Measurements from ENCODE around the gene RFX7.
"Not testable (repeated sequence)": the region's sequence is repeated elsewhere in the genome, so short reads cannot be mapped to it uniquely, and the experiment has no call there.

RFX7 gene

GRCh38 chr15:56217341-56217740, 26.3 kb downstream of the RFX7 start:
- no peaks in the 10 kb centered on the region for H3K9me3 ChIP-seq (ENCODE audit: control insufficient read depth, insufficient read depth, low read length)
- H3K36me3 ChIP-seq (ENCODE audit: control insufficient read depth, insufficient read depth, low read length), result no peaks in the 10 kb centered on the region
- H3K9ac ChIP-seq (ENCODE audit: low read depth, low read length), result no peak overlapping the region
- no peaks in the 10 kb centered on the region for H3K4me1 ChIP-seq (ENCODE audit: control insufficient read depth, insufficient read depth, low read length)
- no peaks in the 10 kb centered on the region for H3K27me3 ChIP-seq (ENCODE audit: control insufficient read depth, insufficient read depth, low read length)
- no peak overlapping the region for H3K4me3 ChIP-seq (ENCODE audit: low read depth, low read length)

- no peaks in the 10 kb centered on the region for H3K27me3 ChIP-seq (ENCODE audit: control insufficient read depth, insufficient read depth, low read length)
- H3K4me1 ChIP-seq (ENCODE audit: control insufficient read depth, insufficient read depth, low read length), result peaks cover 2% of the 10 kb centered on the region
- no peaks in the 10 kb centered on the region for H3K36me3 ChIP-seq (ENCODE audit: control insufficient read depth, insufficient read depth, low read length)
- no peaks in the 10 kb centered on the region for H3K9me3 ChIP-seq (ENCODE audit: control insufficient read depth, insufficient read depth, low read length)
- no peak overlapping the region for H3K9ac ChIP-seq (ENCODE audit: low read depth, low read length)
- H3K4me3 ChIP-seq (ENCODE audit: low read depth, low read length), result no peak overlapping the region
Measured at GRCh38 chr15:56215769-56216168, 27.9 kb downstream of the RFX7 start.

GRCh38 chr15:56211960-56212550, 31.6 kb downstream of the RFX7 start:
- Histone ChIP-seq H3K4me3 (ENCODE audit: low read depth, low read length) (no peak overlapping the region), H3K27me3 (ENCODE audit: control insufficient read depth, insufficient read depth, low read length) (no peaks in the 10 kb centered on the region), H3K9ac (ENCODE audit: low read depth, low read length) (no peak overlapping the region), H3K36me3 (ENCODE audit: control insufficient read depth, insufficient read depth, low read length) (no peaks in the 10 kb centered on the region), H3K9me3 (ENCODE audit: control insufficient read depth, insufficient read depth, low read length) (no peaks in the 10 kb centered on the region), H3K4me1 (ENCODE audit: control insufficient read depth, insufficient read depth, low read length) (peaks cover 11% of the 10 kb centered on the region)

GRCh38 chr15:56211064-56211463, 32.6 kb downstream of the RFX7 start:
- H3K4me3 ChIP-seq (ENCODE audit: low read depth, low read length), result no peak overlapping the region
- peaks cover 11% of the 10 kb centered on the region for H3K4me1 ChIP-seq (ENCODE audit: control insufficient read depth, insufficient read depth, low read length)
- H3K36me3 ChIP-seq (ENCODE audit: control insufficient read depth, insufficient read depth, low read length), result no peaks in the 10 kb centered on the region
- no peak overlapping the region for H3K9ac ChIP-seq (ENCODE audit: low read depth, low read length)
- H3K27me3 ChIP-seq (ENCODE audit: control insufficient read depth, insufficient read depth, low read length), result no peaks in the 10 kb centered on the region
- H3K9me3 ChIP-seq (ENCODE audit: control insufficient read depth, insufficient read depth, low read length), result no peaks in the 10 kb centered on the region

- Histone ChIP-seq H3K4me1 (ENCODE audit: control insufficient read depth, insufficient read depth, low read length) (peaks cover 22% of the 10 kb centered on the region), H3K27me3 (ENCODE audit: control insufficient read depth, insufficient read depth, low read length) (no peaks in the 10 kb centered on the region), H3K4me3 (ENCODE audit: low read depth, low read length) (no peak overlapping the region), H3K36me3 (ENCODE audit: control insufficient read depth, insufficient read depth, low read length) (no peaks in the 10 kb centered on the region), H3K9ac (ENCODE audit: low read depth, low read length) (no peak overlapping the region), H3K9me3 (ENCODE audit: control insufficient read depth, insufficient read depth, low read length) (no peaks in the 10 kb centered on the region)
Measured at GRCh38 chr15:56208641-56209155, 35.0 kb downstream of the RFX7 start.

- Histone ChIP-seq H3K9me3 (ENCODE audit: control insufficient read depth, insufficient read depth, low read length) (no peaks in the 10 kb centered on the region), H3K4me3 (ENCODE audit: low read depth, low read length) (no peak overlapping the region), H3K27me3 (ENCODE audit: control insufficient read depth, insufficient read depth, low read length) (no peaks in the 10 kb centered on the region), H3K9ac (ENCODE audit: low read depth, low read length) (no peak overlapping the region), H3K36me3 (ENCODE audit: control insufficient read depth, insufficient read depth, low read length) (no peaks in the 10 kb centered on the region), H3K4me1 (ENCODE audit: control insufficient read depth, insufficient read depth, low read length) (peaks cover 22% of the 10 kb centered on the region)
Measured at GRCh38 chr15:56208185-56208584, 35.5 kb downstream of the RFX7 start.

GRCh38 chr15:56207711-56208110, 36.0 kb downstream of the RFX7 start:
- Histone ChIP-seq H3K4me3 (ENCODE audit: low read depth, low read length) (no peak overlapping the region), H3K27me3 (ENCODE audit: control insufficient read depth, insufficient read depth, low read length) (no peaks in the 10 kb centered on the region), H3K36me3 (ENCODE audit: control insufficient read depth, insufficient read depth, low read length) (no peaks in the 10 kb centered on the region)

GRCh38 chr15:56207092-56207491, 36.6 kb downstream of the RFX7 start:
- Histone ChIP-seq H3K9me3 (ENCODE audit: control insufficient read depth, insufficient read depth, low read length) (no peaks in the 10 kb centered on the region), H3K27me3 (ENCODE audit: control insufficient read depth, insufficient read depth, low read length) (no peaks in the 10 kb centered on the region)

More at GRCh38 chr15:56207711-56208110, 36.0 kb downstream of the RFX7 start:
- H3K4me1 ChIP-seq (ENCODE audit: control insufficient read depth, insufficient read depth, low read length), result peaks cover 22% of the 10 kb centered on the region
- H3K9me3 ChIP-seq (ENCODE audit: control insufficient read depth, insufficient read depth, low read length), result no peaks in the 10 kb centered on the region
- no peak overlapping the region for H3K9ac ChIP-seq (ENCODE audit: low read depth, low read length)

GRCh38 chr15:56205061-56205876, 38.4 kb downstream of the RFX7 start:
- Histone ChIP-seq H3K36me3 (ENCODE audit: control insufficient read depth, insufficient read depth, low read length) (no peaks in the 10 kb centered on the region), H3K9ac (ENCODE audit: low read depth, low read length) (no peak overlapping the region), H3K4me3 (ENCODE audit: low read depth, low read length) (no peak overlapping the region), H3K9me3 (ENCODE audit: control insufficient read depth, insufficient read depth, low read length) (no peaks in the 10 kb centered on the region), H3K27me3 (ENCODE audit: control insufficient read depth, insufficient read depth, low read length) (no peaks in the 10 kb centered on the region), H3K4me1 (ENCODE audit: control insufficient read depth, insufficient read depth, low read length) (peaks cover 20% of the 10 kb centered on the region)

More at GRCh38 chr15:56207092-56207491, 36.6 kb downstream of the RFX7 start:
- Histone ChIP-seq H3K4me3 (ENCODE audit: low read depth, low read length) (no peak overlapping the region), H3K4me1 (ENCODE audit: control insufficient read depth, insufficient read depth, low read length) (peaks cover 22% of the 10 kb centered on the region), H3K9ac (ENCODE audit: low read depth, low read length) (no peak overlapping the region), H3K36me3 (ENCODE audit: control insufficient read depth, insufficient read depth, low read length) (no peaks in the 10 kb centered on the region)

- peaks cover 16% of the 10 kb centered on the region for H3K4me1 ChIP-seq (ENCODE audit: control insufficient read depth, insufficient read depth, low read length)
- H3K36me3 ChIP-seq (ENCODE audit: control insufficient read depth, insufficient read depth, low read length); H3K9me3 ChIP-seq (ENCODE audit: control insufficient read depth, insufficient read depth, low read length); H3K4me3 ChIP-seq (ENCODE audit: low read depth, low read length); H3K9ac ChIP-seq (ENCODE audit: low read depth, low read length); H3K27me3 ChIP-seq (ENCODE audit: control insufficient read depth, insufficient read depth, low read length): not testable (repeated sequence)
Measured at GRCh38 chr15:56203312-56203922, 40.3 kb downstream of the RFX7 start.

GRCh38 chr15:56202701-56203100, 41.0 kb downstream of the RFX7 start:
- peaks cover 11% of the 10 kb centered on the region for H3K4me1 ChIP-seq (ENCODE audit: control insufficient read depth, insufficient read depth, low read length)
- H3K9me3 ChIP-seq (ENCODE audit: control insufficient read depth, insufficient read depth, low read length), result no peaks in the 10 kb centered on the region
- no peaks in the 10 kb centered on the region for H3K27me3 ChIP-seq (ENCODE audit: control insufficient read depth, insufficient read depth, low read length)
- H3K9ac ChIP-seq (ENCODE audit: low read depth, low read length), result no peak overlapping the region
- H3K36me3 ChIP-seq (ENCODE audit: control insufficient read depth, insufficient read depth, low read length), result no peaks in the 10 kb centered on the region
- H3K4me3 ChIP-seq (ENCODE audit: low read depth, low read length), result no peak overlapping the region
